RPMI8226 (cell line): ENCODE measurements around the gene FHIT.
A peak's percentile ranks its signal among the peaks of the same experiment; 100 is the strongest.

Experiments used
- DNase-seq: peaks from one replicate; pipeline ENCODE4 v3.0.0-alpha.2; 2015

FHIT gene

GRCh38 chr3:59884409-59884808 is 1366.8 kb downstream of the FHIT start:
- DNase-seq = no peak

- DNase-seq = no peak
These were observed 1368.5 kb downstream of the FHIT start for GRCh38 chr3:59882746-59883145.

- DNase-seq = no peak
These were observed 1370.5 kb downstream of the FHIT start for GRCh38 chr3:59880717-59881116.

- DNase-seq = no peak
These were observed 1372.1 kb downstream of the FHIT start for GRCh38 chr3:59879031-59879581.

- DNase-seq = no peak
These were observed 1373.2 kb downstream of the FHIT start for GRCh38 chr3:59878038-59878427.

- no peak for DNase-seq
These were observed 1373.8 kb downstream of the FHIT start for GRCh38 chr3:59877263-59878037.

GRCh38 chr3:59876533-59877062 is 1374.7 kb downstream of the FHIT start:
- no peak for DNase-seq

- DNase-seq = no peak
These were observed 1377.5 kb downstream of the FHIT start for GRCh38 chr3:59873576-59874230.

- no peak for DNase-seq
These were observed 1379.1 kb downstream of the FHIT start for GRCh38 chr3:59872128-59872527.

- no peak for DNase-seq
These were observed 1383.9 kb downstream of the FHIT start for GRCh38 chr3:59867185-59868002.

- no peak for DNase-seq
These were observed 1385.2 kb downstream of the FHIT start for GRCh38 chr3:59866076-59866475.

GRCh38 chr3:59865351-59865750 is 1385.9 kb downstream of the FHIT start:
- no peak for DNase-seq

- DNase-seq = no peak
These were observed 1388.6 kb downstream of the FHIT start for GRCh38 chr3:59862686-59863085.

- peak; percentile 78 for DNase-seq
These were observed 1393.5 kb downstream of the FHIT start for GRCh38 chr3:59857589-59858346.

GRCh38 chr3:59856934-59857460 is 1394.3 kb downstream of the FHIT start:
- no peak for DNase-seq

GRCh38 chr3:59854061-59854709 is 1397.1 kb downstream of the FHIT start:
- no peak for DNase-seq

GRCh38 chr3:59850417-59850816 is 1400.8 kb downstream of the FHIT start:
- no peak for DNase-seq

GRCh38 chr3:59845386-59845785 is 1405.9 kb downstream of the FHIT start:
- no peak for DNase-seq

GRCh38 chr3:59843821-59844220 is 1407.4 kb downstream of the FHIT start:
- no peak for DNase-seq

GRCh38 chr3:59839810-59840515 is 1411.3 kb downstream of the FHIT start:
- no peak for DNase-seq

GRCh38 chr3:59839283-59839682 is 1412.0 kb downstream of the FHIT start:
- no peak for DNase-seq
